GM18520 (cell line): Measurements from ENCODE around the gene MARCHF7.

Experiments
- ATAC-seq: cut with Tn5 transposase; IDR thresholded peaks from one replicate; pipeline ENCODE4 v1.9.1; 2021; ENCODE audit not compliant: unreplicated experiment

MARCHF7 gene

DNA sequence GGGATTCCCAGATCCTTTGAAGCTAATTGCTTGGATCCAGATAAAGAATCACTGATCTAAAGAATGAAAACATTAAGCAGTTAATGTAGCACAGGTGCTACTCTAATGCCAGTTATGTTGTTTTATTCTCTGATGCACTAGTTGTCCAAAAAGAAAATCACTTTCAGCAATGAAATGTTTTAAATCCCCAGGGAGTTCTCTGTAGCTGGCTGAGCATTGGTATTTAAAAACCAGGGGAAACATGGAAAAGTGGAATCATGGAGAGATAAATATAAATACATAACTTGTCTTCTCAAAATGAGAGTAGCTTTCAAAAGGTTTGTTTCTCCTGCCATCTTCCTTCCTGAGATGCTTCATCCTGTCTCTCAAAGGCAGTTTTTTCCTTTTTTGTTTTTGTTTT, 48.0 kb downstream of the MARCHF7 start:
- no peak for ATAC-seq

GRCh38 chr2:159762075-159762474, 49.8 kb downstream of the MARCHF7 start:
- no peak for ATAC-seq
